ENCODE measurements around the gene PLXDC1. TPM values are rescaled to one million over a fixed set of nuclear protein-coding genes. Genes with fewer than 3 reads are reported as not detected.

PLXDC1 gene
- total RNA-seq (2014; rRNA removed; shearing (Covaris generic)), result 0.64 and 2.1 TPM in 2 replicates

- DNase-seq (ENCODE audit: low spot score), result no peak
These were observed at the start of gene PLXDC1 for GRCh38 chr17:39151150-39151942. Gene PLXDC1 (minus strand): TSS chr17:39151637. CDS start chr17:39151437, 200 bp downstream.

GRCh38 chr17:39200957-39201510 is 49.6 kb upstream of the PLXDC1 start:
- DNase-seq (ENCODE audit: low spot score), result no peak

DNA sequence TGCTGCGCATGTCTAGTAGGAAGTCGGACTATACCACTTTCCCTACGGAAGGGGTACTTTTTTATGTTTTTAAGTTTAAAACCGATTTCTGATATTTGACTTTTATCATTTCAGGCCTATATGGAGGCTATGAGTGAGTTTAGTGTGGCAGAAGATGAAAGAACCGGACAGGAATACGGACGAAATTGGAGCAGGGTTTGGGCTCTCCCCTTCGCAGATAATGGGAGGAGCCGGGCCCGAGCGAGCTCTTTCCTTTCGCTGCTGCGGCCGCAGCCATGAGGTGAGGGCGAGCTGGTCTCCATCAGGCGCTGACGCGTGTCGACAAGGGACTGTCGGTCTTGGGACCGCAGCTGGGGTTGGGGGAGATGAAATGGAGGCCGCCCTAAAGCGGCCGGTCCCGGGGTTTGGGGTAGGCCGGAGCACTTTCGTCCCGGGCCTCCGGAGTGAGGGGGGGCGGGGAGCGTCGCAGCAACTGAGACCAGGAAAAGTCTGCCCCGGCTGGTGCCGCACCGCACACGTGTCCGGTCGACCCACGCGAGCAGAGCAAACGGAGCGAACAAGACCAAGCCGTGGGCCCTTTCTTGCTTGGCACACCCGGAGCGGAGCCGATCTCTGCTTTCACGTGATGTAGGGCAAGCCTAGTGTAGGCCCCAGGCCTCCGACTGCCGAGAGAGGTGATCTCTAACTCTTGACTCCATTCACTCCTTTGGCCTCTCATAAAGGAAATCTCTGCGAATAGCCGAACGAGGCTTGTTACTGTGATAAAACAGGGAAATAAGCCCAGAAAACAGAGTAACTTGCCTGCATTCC is 48.8 kb upstream of the PLXDC1 start, which contains the start of gene RPL19:
Gene RPL19, plus strand, starts transcription at position 214 of the 810 bp plus-strand sequence. Its CDS starts 62 bp downstream, at position 276.
- DNase-seq (ENCODE audit: low spot score), result no peak

GRCh38 chr17:39199820-39200069 is 48.3 kb upstream of the PLXDC1 start:
- peak; percentile 89 for DNase-seq (ENCODE audit: low spot score)

- no peak for DNase-seq (ENCODE audit: low spot score)
These were observed 46.7 kb upstream of the PLXDC1 start for GRCh38 chr17:39198186-39198566.

- peak; percentile 62 for DNase-seq (ENCODE audit: low spot score)
These were observed 46.1 kb upstream of the PLXDC1 start, which contains the start of gene CACNB1 for GRCh38 chr17:39197380-39198185. Gene CACNB1 (minus strand): TSS chr17:39197669. CDS start chr17:39197495, 174 bp downstream.

- peak; percentile 65 for DNase-seq (ENCODE audit: low spot score)
These were observed 45.4 kb upstream of the PLXDC1 start for GRCh38 chr17:39196808-39197291.

GRCh38 chr17:39196241-39196807 is 44.9 kb upstream of the PLXDC1 start:
- peak; percentile 51 for DNase-seq (ENCODE audit: low spot score)

DNA sequence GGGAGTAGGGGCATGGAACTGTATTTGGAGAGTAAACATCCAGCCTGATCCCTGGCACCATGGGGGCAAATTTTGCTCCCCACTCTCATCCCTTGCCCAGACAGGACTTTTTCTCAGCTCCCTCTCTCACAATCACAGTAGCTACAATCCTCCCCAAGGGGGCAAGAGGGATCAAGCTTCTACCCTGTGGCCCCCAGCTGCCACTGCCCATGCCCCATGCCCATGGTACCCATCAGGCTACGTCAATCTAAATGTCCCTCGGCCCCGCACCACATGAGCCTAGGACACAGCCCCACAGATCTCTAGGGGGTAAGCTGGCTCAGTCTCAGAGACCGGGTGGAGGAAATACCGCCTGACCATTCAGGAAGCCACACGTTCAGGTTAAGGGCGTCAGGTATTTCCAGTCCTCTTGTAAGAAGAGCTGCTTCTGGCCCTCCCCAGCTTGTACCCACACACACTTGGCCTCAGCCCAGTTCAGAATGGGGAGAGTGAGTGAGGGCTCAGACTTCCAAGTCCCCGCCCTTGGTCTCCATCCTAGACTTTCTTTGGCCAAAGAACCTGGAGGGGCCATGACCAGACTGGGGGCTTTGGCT is 44.2 kb upstream of the PLXDC1 start:
- DNase-seq (ENCODE audit: low spot score), result no peak

DNA sequence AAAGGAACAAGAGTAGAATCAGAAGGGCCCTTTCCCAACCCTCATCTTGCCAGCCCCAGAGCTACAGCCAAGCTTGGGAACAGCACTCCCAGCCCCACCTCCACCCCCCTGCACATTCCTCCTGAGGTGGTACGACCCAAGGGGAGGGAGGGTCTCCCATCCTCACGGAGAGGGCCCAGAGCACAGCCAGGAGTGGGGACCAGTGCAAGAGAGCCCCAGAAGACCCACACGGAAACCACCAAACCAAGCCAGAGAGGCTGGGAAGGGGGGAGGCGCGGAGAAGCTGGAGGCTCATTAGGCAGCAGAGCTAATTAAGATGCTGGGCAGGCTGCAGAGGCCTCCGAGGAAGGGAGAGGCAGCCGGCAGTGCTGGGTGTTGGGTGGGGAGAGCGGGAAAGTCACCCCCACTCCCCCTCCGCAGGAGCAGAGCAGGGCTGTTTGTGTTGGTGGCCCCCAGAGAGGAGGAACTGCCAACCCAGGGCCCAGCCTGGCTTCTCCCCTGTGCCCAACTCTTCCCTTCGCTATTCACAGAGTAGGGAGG is 43.6 kb upstream of the PLXDC1 start:
- DNase-seq (ENCODE audit: low spot score), result no peak

GRCh38 chr17:39194089-39194984 is 42.9 kb upstream of the PLXDC1 start:
- DNase-seq (ENCODE audit: low spot score), result no peak

GRCh38 chr17:39193346-39193745 is 41.9 kb upstream of the PLXDC1 start:
- no peak for DNase-seq (ENCODE audit: low spot score)

GRCh38 chr17:39192901-39193300 is 41.5 kb upstream of the PLXDC1 start:
- DNase-seq (ENCODE audit: low spot score), result no peak

DNA sequence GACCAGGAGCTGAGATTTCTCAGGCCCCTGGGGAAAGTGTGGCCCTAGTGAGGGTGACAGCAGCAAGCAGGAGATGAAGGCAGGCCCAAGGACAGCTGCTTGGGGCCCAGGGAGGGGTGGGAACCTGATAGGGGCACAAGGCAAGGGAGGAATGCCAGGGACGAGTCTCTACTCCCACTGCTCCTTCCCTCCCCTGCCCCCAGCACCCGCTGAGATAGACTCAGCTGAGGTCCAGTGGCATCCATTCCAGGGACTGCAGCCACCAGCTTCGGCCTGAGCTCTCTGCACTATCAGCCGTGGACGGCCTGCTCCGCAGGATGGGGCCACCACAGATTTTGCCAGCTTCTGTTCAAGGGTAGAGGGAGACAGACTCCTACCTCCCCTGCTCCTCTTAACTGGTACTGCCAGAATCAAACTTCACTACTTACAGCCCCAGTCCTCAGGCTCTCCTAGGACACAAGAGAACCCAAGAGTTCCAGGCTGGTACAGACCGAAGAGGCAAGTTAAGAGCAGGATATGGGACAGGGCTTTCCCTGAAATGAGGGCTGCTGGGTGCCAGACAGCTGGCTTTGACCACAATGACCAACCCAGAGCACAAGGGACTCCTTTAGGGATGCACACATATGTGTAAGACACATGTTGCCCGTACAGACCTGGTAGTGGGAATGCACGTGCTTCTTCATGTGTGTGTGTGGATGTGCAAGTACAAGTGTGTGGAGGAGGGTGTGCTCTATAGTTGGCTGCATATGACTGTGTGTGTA is 40.5 kb upstream of the PLXDC1 start:
- DNase-seq (ENCODE audit: low spot score), result no peak

DNA sequence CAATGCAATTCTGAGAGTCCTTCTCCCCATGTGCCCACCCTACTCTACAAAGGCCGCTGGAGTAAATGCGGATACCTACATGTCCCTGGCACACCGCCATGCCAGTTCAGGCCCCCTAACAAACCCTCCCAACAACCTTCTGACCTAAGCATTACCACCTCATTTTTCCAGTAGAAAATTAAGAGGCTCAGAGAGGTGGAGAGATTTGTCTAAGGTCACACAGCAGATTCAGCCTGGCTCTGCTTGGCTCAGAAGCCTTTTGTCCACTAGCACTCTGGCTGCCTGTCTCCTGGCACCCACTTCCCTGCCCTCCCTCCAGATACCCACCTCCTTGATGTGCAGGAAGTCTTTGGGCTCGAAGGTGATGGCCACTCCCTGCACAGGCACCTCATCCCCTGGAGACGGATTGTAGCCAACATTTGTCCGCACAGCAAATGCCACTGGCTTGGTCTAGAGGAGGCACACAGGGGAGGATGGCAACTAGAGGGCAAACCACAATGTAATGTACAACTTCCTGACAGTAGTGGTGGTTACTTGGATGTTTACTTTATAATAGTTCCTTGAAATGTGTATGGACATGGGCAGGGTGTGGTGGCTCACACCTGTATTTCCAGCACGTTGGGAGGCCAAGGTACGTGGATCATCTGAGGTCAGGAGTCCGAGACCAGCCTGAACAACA is 35.9 kb upstream of the PLXDC1 start:
- peak; percentile 68 for DNase-seq (ENCODE audit: low spot score)

DNA sequence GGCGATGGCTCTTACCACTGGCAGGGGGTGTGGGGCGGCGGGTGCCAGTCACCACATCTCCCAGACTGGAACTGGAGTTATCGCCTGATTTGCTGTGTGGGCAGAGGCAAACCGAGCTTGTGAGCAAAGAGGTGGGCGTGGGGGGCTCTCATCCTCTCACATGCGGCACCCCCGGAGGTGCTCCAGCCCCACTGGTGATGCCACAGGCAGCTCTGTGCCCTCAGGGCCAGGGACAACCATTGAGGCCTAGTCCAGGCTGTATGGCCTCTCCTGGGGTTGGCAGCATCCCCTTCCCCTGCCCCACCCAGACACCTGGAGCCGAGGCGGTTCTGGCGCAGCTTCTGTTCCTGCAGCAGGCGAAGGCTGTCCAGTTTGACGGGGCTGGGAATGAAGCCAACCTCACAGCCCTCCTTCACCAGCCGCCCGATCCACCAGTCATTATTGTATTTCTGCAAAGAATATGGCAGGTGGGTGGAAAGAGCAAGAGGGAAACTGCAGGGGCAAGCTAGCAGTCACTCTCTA is 35.1 kb upstream of the PLXDC1 start:
- DNase-seq (ENCODE audit: low spot score), result no peak

DNA sequence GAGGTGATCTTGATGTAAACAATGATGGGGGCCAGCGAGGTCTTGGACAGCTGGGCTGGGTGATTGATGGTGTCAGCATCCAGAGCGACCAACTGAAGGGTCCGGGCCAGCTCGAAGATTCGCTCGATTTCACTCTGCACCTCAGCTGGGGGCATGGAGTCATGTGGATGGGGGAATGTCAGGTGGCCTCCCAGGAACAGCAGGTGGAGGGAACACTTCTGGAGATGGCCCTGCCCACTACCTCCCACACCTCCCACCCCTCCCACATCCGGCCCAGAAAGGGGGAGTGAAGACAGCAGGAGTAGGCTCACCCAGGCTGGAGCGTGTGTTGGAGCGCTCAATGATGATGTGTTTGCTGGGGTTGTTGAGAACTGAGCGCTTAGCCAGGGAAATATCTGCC is 32.3 kb upstream of the PLXDC1 start:
- DNase-seq (ENCODE audit: low spot score), result no peak

DNA sequence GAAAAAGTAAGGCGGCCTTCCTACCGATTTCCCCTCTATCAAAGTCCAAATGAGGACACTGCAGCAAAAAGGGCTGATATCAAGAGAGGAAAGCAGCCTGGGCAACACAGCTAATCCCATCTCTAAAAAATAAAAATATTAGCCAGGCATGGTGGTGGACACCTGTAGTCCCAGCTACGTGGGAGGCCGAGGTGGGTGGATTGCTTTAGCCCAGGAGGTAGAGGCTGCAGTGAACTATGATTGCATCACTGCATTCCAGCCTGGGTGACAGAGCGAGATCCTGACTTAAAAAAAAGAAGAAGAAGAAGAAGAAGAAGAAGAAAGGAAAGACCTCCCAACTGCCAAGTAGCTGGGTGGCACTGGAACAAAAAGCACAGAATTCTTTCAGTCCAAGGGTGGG is 31.6 kb upstream of the PLXDC1 start:
- no peak for DNase-seq (ENCODE audit: low spot score)
